ENCODE data around the gene NT5C2.

The NT5C2 gene

DNA sequence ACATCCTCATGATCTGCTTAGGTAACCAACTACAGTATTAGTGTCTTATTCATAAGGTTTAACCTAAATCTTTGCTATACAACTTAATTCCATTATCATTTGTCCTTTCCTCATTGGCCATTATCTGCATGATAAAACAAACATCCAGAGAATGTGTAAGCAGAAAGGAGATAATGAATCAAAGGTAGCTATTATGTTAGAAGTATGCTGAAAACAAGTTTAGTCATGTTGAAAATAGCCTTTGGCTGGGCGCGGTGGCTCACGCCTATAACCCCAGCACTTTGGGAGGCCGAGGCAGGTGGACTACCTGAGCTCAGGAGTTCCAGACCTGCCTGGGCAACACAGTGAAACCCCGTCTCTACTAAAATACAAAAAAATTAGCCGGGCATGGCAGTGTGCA, 78.2 kb downstream of the NT5C2 start:
- no peak overlapping the region for H3K4me2 ChIP-seq (ENCODE audit: low read depth, low read length, poor library complexity, severe bottlenecking)
- peaks cover 38% of the 10 kb centered on the region for H4K20me1 ChIP-seq (ENCODE audit: insufficient read depth, low read length, poor library complexity, severe bottlenecking)
- H2AFZ ChIP-seq (ENCODE audit: low read length) = no peak overlapping the region
- H3K36me3 ChIP-seq (ENCODE audit: insufficient read depth, low read length) = peaks cover 11% of the 10 kb centered on the region; the same call in 1 of the 2 replicates
- H3K4me3 ChIP-seq (ENCODE audit: low read length, poor library complexity, severe bottlenecking) = no peak overlapping the region
- no peaks in the 10 kb centered on the region for H3K9me2 ChIP-seq (replicated peaks; ENCODE audit: low read depth, low read length)
- H3F3A ChIP-seq (ENCODE audit: low read depth) = 0 out of 2 replicates have a peak, but pooled peaks cover 3% of the 10 kb centered on the region
- H3K79me2 ChIP-seq (ENCODE audit: insufficient read depth, low read length) = peaks cover 81% of the 10 kb centered on the region
- H3K4me1 ChIP-seq (ENCODE audit: insufficient read depth, low read length, poor library complexity, severe bottlenecking) = peaks cover 12% of the 10 kb centered on the region
- H3K9ac ChIP-seq (ENCODE audit: low read depth, low read length, poor library complexity, severe bottlenecking) = no peak overlapping the region
- TF ChIP-seq CTCF (conservative IDR thresholded peaks at IDR 0.05; ENCODE audit: low read length) = no peak
- no peak for TF ChIP-seq EZH2phosphoT487 (IDR thresholded peaks at IDR 0.05; ENCODE audit: borderline replicate concordance)
- H3K27me3 ChIP-seq (ENCODE audit: insufficient read depth, low read length, poor library complexity, severe bottlenecking) = no peaks in the 10 kb centered on the region
- H3K9me3 ChIP-seq (ENCODE audit: insufficient read depth, low read depth, low read length) = no peaks in the 10 kb centered on the region

DNA sequence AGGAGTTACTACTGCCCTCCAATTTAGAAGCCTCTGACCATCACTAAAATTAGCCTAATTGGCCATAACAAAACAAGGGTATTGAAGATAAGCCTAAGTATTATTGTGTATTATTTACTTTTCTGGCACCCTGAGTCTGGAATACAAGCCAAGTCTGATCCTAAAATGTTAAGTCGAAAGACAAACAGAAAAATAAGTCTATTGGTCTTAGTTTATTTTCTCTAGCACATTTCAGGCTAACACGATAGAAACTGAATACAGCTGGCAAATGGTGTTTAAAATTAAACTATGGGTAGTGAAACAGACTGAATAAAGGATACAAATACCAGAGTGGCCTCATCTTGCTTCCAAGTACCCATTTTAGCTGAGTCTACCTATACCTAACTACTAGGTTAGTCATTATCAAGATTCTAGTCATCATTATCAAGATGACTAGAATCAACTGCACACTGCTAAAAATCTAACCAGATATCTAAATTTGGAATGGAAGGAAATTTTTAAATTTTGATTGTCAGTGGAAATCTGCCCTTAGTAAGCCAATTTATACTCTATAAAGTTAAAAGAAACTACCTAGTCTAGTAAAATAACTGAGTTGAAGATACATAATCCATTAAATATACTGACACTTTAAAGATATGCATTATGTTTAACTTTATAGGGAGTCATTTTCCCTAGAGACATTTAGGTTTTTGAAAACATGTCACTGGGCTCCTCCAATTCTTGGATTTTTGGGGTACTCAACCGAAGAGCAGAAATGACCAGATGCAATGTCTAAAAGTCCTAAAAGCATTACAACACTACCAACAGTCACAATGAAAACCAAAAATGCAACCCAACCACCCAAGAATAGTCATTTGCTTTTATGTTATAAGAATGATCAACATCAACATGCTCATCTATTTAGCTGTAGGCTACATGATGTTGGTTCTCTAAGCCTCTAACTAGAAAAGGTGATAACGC, 80.9 kb downstream of the NT5C2 start:
- no peak overlapping the region for H3K4me2 ChIP-seq (ENCODE audit: low read depth, low read length, poor library complexity, severe bottlenecking)
- no peak overlapping the region for H3K4me3 ChIP-seq (ENCODE audit: low read length, poor library complexity, severe bottlenecking)
- no peak overlapping the region for H2AFZ ChIP-seq (ENCODE audit: low read length)
- H3F3A ChIP-seq (ENCODE audit: low read depth) = 0 out of 2 replicates have a peak, but pooled peaks cover 3% of the 10 kb centered on the region
- H3K9me3 ChIP-seq (ENCODE audit: insufficient read depth, low read depth, low read length) = no peaks in the 10 kb centered on the region
- no peaks in the 10 kb centered on the region for H3K27me3 ChIP-seq (ENCODE audit: insufficient read depth, low read length, poor library complexity, severe bottlenecking)
- peaks cover 41% of the 10 kb centered on the region for H4K20me1 ChIP-seq (ENCODE audit: insufficient read depth, low read length, poor library complexity, severe bottlenecking)
- H3K9me2 ChIP-seq (replicated peaks; ENCODE audit: low read depth, low read length) = no peaks in the 10 kb centered on the region
- H3K36me3 ChIP-seq (ENCODE audit: insufficient read depth, low read length) = peaks cover 19% of the 10 kb centered on the region; the same call in 1 of the 2 replicates
- H3K4me1 ChIP-seq (ENCODE audit: insufficient read depth, low read length, poor library complexity, severe bottlenecking) = peaks cover 12% of the 10 kb centered on the region
- H3K9ac ChIP-seq (ENCODE audit: low read depth, low read length, poor library complexity, severe bottlenecking) = no peak overlapping the region
- no peak for TF ChIP-seq CTCF (conservative IDR thresholded peaks at IDR 0.05; ENCODE audit: low read length)
- TF ChIP-seq EZH2phosphoT487 (IDR thresholded peaks at IDR 0.05; ENCODE audit: borderline replicate concordance) = no peak
- peaks cover 72% of the 10 kb centered on the region for H3K79me2 ChIP-seq (ENCODE audit: insufficient read depth, low read length)

DNA sequence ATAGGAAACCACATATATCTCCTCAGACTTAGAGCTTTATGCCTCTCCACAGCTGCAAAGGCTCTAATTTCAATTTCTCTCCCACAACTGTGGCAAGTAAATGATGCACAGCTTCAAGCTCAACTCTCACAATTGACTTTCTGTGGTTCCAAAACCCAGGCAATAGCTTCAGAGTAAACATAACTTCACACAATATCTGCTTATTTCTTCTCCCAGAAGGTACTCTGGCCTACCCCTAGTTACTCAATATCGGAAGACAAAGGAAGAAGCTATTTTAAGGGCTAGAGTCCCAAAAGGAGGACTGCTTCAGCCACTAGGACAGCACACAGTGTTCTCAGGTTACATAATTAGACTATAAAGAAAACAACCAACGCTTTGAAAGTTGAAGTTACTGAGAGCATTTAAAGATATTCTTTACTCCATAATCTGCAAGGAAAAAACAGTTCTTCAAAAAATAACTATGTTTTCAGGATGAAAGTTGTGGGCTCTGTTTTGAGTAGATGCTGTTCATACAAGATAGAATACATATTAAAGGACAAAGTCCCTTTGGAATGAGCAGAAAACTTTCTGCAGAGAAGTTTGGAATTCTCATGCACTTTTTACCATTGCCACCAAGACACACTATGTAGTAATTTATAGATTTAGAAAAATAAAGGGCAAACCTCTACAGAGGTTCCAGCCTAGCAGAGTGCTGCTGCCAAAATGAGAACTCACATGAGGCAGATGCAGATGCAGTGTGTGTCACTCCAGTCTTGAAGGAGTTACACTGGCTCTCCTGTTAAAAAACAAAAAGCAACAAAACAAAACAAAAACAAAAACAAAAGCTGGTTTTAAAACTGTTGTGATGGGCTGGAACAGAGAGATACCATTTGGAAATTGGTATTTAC, 81.8 kb downstream of the NT5C2 start:
- H4K20me1 ChIP-seq (ENCODE audit: insufficient read depth, low read length, poor library complexity, severe bottlenecking) = peaks cover 35% of the 10 kb centered on the region
- no peaks in the 10 kb centered on the region for H3K9me3 ChIP-seq (ENCODE audit: insufficient read depth, low read depth, low read length)
- H3K9me2 ChIP-seq (replicated peaks; ENCODE audit: low read depth, low read length) = no peaks in the 10 kb centered on the region
- peaks cover 12% of the 10 kb centered on the region for H3K4me1 ChIP-seq (ENCODE audit: insufficient read depth, low read length, poor library complexity, severe bottlenecking)
- no peak overlapping the region for H3K9ac ChIP-seq (ENCODE audit: low read depth, low read length, poor library complexity, severe bottlenecking)
- H3K4me2 ChIP-seq (ENCODE audit: low read depth, low read length, poor library complexity, severe bottlenecking) = peak overlapping the region; percentile 14
- no peak overlapping the region for H2AFZ ChIP-seq (ENCODE audit: low read length)
- TF ChIP-seq CTCF (conservative IDR thresholded peaks at IDR 0.05; ENCODE audit: low read length) (no peak), EZH2phosphoT487 (IDR thresholded peaks at IDR 0.05; ENCODE audit: borderline replicate concordance) (no peak)
- H3F3A ChIP-seq (ENCODE audit: low read depth) = 0 out of 2 replicates have a peak, but pooled peaks cover 3% of the 10 kb centered on the region
- H3K27me3 ChIP-seq (ENCODE audit: insufficient read depth, low read length, poor library complexity, severe bottlenecking) = no peaks in the 10 kb centered on the region
- peaks cover 70% of the 10 kb centered on the region for H3K79me2 ChIP-seq (ENCODE audit: insufficient read depth, low read length)
- peaks cover 22% of the 10 kb centered on the region; the same call in 1 of the 2 replicates for H3K36me3 ChIP-seq (ENCODE audit: insufficient read depth, low read length)
- H3K4me3 ChIP-seq (ENCODE audit: low read length, poor library complexity, severe bottlenecking) = no peak overlapping the region

All from Loucy (cell line).